HepG2 (cell line): ENCODE data around the gene ERCC5. TPM values are rescaled to one million over a fixed set of nuclear protein-coding genes. Genes with fewer than 3 reads are reported as not detected.

Experiments used
- AHR ChIP-seq: IDR thresholded peaks from 2 replicates; pipeline ENCODE4 v1.6.1; 2018; ENCODE audit warnings: missing genetic modification reagents, missing compliant biosample characterization
- ATF6 ChIP-seq: sonication (generic); formaldehyde crosslinking; conservative IDR thresholded peaks from 2 replicates; pipeline ENCODE4 v1.4.0; 2020; ENCODE audit warnings: missing genetic modification reagents
- ATRX ChIP-seq: sonication (generic); formaldehyde crosslinking; IDR thresholded peaks from 2 replicates; pipeline ENCODE4 v1.4.0; 2020; ENCODE audit warnings: missing genetic modification reagents, borderline replicate concordance
- BHLHE40 ChIP-seq: IDR thresholded peaks from 2 replicates; pipeline ENCODE4 v1.6.1; 2011; ENCODE audit warnings: low read length, improper control_type of control experiment
- CERS6 ChIP-seq: sonication (generic); formaldehyde crosslinking; IDR thresholded peaks from 2 replicates; pipeline ENCODE4 v1.5.0; 2020; ENCODE audit warnings: missing genetic modification reagents
- LCORL ChIP-seq, 2 experiments: fragments of 450-650 bp in 1 of 2; sonication (generic) in 1 of 2; formaldehyde crosslinking in 1 of 2; IDR thresholded peaks; 2 replicates each; pipeline versions ENCODE4 v1.5.0 to v1.6.1; 2017 to 2020; ENCODE audit warnings: antibody characterized with exemption in 1 of 2, missing genetic modification reagents in 1 of 2
- NKX3-1 ChIP-seq: sonication (generic); formaldehyde crosslinking; IDR thresholded peaks from 2 replicates; pipeline ENCODE4 v1.5.0; 2020; ENCODE audit warnings: missing genetic modification reagents
- PRMT3 ChIP-seq: sonication (generic); formaldehyde crosslinking; IDR thresholded peaks from 2 replicates; pipeline ENCODE4 v1.8.1; 2022; ENCODE audit warnings: low read depth, mild to moderate bottlenecking, moderate library complexity, missing genetic modification reagents, borderline replicate concordance
- ZKSCAN5 ChIP-seq: sonication (generic); formaldehyde crosslinking; IDR thresholded peaks from 2 replicates; pipeline ENCODE4 v1.5.1; 2020; ENCODE audit warnings: mild to moderate bottlenecking, missing genetic modification reagents
- ZNF224 ChIP-seq: sonication (generic); formaldehyde crosslinking; IDR thresholded peaks from 2 replicates; pipeline ENCODE4 v1.5.0; 2020; ENCODE audit warnings: mild to moderate bottlenecking, missing genetic modification reagents
- ZNF253 ChIP-seq: sonication (generic); formaldehyde crosslinking; IDR thresholded peaks from 2 replicates; pipeline ENCODE4 v1.8.0; 2022; ENCODE audit warnings: mild to moderate bottlenecking, missing genetic modification reagents, borderline replicate concordance
- ZNF562 ChIP-seq: sonication (generic); formaldehyde crosslinking; IDR thresholded peaks from 2 replicates; pipeline ENCODE4 v1.8.0; 2022; ENCODE audit warnings: missing genetic modification reagents, borderline replicate concordance
- ZNF569 ChIP-seq: sonication (generic); formaldehyde crosslinking; IDR thresholded peaks from 2 replicates; pipeline ENCODE4 v1.5.0; 2020; ENCODE audit warnings: mild to moderate bottlenecking, missing genetic modification reagents, moderate library complexity, borderline replicate concordance
- ZNF766 ChIP-seq: sonication (generic); formaldehyde crosslinking; IDR thresholded peaks from 2 replicates; pipeline ENCODE4 v1.5.0; 2020; ENCODE audit warnings: missing genetic modification reagents, borderline replicate concordance
- ZNF773 ChIP-seq: sonication (generic); formaldehyde crosslinking; IDR thresholded peaks from 2 replicates; pipeline ENCODE4 v1.4.0; 2020; ENCODE audit warnings: missing genetic modification reagents, borderline replicate concordance
- ZNF839 ChIP-seq: sonication (generic); formaldehyde crosslinking; IDR thresholded peaks from 2 replicates; pipeline ENCODE4 v1.4.0; 2020; ENCODE audit warnings: missing genetic modification reagents, mild to moderate bottlenecking, borderline replicate concordance
- polyA plus RNA-seq, 8 experiments: library from polyadenylated mRNA; depleted of rRNA in 3 of 8; stranded (reverse) in 7 of 8; unstranded in 1 of 8; fragments of >200 nt; fragmentation: Illumina TruSeq in 4 of 8; extraction: Trizol in 4 of 8; gene quantifications; 2 replicates each; pipeline versions ENCODE4 v1.2.1 to v1.2.3, GENCODE V29; 2011 to 2016; ENCODE audit warnings: low read depth in 4 of 8, missing spikeins in 1 of 8, mixed read lengths in 1 of 8; ENCODE audit not compliant: insufficient read depth in 1 of 8
- total RNA-seq, 5 experiments: library from RNA; depleted of rRNA; stranded (reverse); fragments of >200 nt; fragmentation: Illumina TruSeq; extraction: Trizol; gene quantifications; 2 replicates each; pipeline ENCODE4 v1.2.3, GENCODE V29; 2016; ENCODE audit warnings: low read depth in 1 of 5
- TF ChIP-seq, protein P1 (sequence below): IDR thresholded peaks from 2 replicates; pipeline ENCODE4 v1.6.1; 2016; ENCODE audit warnings: low read depth, missing genetic modification reagents, missing compliant biosample characterization
- TF ChIP-seq, protein P2 (sequence below): sonication (generic); formaldehyde crosslinking; IDR thresholded peaks from 2 replicates; pipeline ENCODE4 v1.8.0; 2022; ENCODE audit warnings: low read depth, missing genetic modification reagents

The ERCC5 gene
- total and polyA plus RNA-seq, 2 of the 13 experiments (the other 11 are each of a cell fraction or from before 2014, with no cell fraction given) = 12.9 to 35.5 TPM

- TF ChIP-seq AHR (CRISPR knock-in tag) (no peak), ZNF839 (CRISPR knock-in tag) (peak; percentile 83; the same call in 1 of the 2 replicates), BHLHE40 (peak; percentile 28), ZNF569 (CRISPR knock-in tag) (no peak), CERS6 (CRISPR knock-in tag) (no peak; the same call in 1 of the 2 replicates), ZNF773 (CRISPR knock-in tag) (0 out of 2 replicates have a peak, but pooled peaks have one; percentile 19), LCORL (IDR thresholded peaks at IDR 0.05) (no peak), LCORL (CRISPR knock-in tag; IDR thresholded peaks at IDR 0.05) (peak; percentile 95), NKX3-1 (CRISPR knock-in tag) (no peak; the same call in none of the 2 replicates), ZKSCAN5 (CRISPR knock-in tag) (no peak), PRMT3 (peak; percentile 72; the same call in 1 of the 2 replicates), ZNF224 (CRISPR knock-in tag) (peak; percentile 80; the same call in 1 of the 2 replicates), ZNF253 (CRISPR knock-in tag) (no peak), ATRX (no peak), ZNF562 (CRISPR knock-in tag) (no peak), ZNF766 (no peak), ATF6 (CRISPR knock-in tag) (0 out of 2 replicates have a peak, but pooled peaks have one; percentile 78)
- TF ChIP-seq, protein P1, sequence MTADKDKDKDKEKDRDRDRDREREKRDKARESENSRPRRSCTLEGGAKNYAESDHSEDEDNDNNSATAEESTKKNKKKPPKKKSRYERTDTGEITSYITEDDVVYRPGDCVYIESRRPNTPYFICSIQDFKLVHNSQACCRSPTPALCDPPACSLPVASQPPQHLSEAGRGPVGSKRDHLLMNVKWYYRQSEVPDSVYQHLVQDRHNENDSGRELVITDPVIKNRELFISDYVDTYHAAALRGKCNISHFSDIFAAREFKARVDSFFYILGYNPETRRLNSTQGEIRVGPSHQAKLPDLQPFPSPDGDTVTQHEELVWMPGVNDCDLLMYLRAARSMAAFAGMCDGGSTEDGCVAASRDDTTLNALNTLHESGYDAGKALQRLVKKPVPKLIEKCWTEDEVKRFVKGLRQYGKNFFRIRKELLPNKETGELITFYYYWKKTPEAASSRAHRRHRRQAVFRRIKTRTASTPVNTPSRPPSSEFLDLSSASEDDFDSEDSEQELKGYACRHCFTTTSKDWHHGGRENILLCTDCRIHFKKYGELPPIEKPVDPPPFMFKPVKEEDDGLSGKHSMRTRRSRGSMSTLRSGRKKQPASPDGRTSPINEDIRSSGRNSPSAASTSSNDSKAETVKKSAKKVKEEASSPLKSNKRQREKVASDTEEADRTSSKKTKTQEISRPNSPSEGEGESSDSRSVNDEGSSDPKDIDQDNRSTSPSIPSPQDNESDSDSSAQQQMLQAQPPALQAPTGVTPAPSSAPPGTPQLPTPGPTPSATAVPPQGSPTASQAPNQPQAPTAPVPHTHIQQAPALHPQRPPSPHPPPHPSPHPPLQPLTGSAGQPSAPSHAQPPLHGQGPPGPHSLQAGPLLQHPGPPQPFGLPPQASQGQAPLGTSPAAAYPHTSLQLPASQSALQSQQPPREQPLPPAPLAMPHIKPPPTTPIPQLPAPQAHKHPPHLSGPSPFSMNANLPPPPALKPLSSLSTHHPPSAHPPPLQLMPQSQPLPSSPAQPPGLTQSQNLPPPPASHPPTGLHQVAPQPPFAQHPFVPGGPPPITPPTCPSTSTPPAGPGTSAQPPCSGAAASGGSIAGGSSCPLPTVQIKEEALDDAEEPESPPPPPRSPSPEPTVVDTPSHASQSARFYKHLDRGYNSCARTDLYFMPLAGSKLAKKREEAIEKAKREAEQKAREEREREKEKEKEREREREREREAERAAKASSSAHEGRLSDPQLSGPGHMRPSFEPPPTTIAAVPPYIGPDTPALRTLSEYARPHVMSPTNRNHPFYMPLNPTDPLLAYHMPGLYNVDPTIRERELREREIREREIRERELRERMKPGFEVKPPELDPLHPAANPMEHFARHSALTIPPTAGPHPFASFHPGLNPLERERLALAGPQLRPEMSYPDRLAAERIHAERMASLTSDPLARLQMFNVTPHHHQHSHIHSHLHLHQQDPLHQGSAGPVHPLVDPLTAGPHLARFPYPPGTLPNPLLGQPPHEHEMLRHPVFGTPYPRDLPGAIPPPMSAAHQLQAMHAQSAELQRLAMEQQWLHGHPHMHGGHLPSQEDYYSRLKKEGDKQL = no peak
- TF ChIP-seq, protein P2, sequence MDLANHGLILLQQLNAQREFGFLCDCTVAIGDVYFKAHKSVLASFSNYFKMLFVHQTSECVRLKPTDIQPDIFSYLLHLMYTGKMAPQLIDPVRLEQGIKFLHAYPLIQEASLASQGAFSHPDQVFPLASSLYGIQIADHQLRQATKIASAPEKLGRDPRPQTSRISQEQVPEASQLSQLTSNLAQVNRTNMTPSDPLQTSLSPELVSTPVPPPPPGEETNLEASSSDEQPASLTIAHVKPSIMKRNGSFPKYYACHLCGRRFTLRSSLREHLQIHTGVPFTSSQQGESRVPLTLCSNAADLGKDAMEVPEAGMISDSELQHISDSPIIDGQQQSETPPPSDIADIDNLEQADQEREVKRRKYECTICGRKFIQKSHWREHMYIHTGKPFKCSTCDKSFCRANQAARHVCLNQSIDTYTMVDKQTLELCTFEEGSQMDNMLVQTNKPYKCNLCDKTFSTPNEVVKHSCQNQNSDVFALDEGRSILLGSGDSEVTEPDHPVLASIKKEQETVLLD = peak; percentile 72
These were observed at the start of gene ERCC5 (continued) for GRCh38 chr13:102845630-102846260.
